Stimulated activated CD4-positive, alpha-beta T cell treated with anti-CD3 and anti-CD28 coated beads, TNF-alpha, amount 100 ng/mL, for 48 hours (primary cell): Measurements from ENCODE around the gene FAM161A.
"Not testable (repeated sequence)": the region's sequence is repeated elsewhere in the genome, so short reads cannot be mapped to it uniquely, and the experiment has no call there.

Experiments
- DNase-seq, 3 donors: peaks; one replicate each; pipeline ENCODE4 v3.0.0-alpha.2; 2020; ENCODE audit warnings: low read depth in 3 of 3

Gene FAM161A, protein sequence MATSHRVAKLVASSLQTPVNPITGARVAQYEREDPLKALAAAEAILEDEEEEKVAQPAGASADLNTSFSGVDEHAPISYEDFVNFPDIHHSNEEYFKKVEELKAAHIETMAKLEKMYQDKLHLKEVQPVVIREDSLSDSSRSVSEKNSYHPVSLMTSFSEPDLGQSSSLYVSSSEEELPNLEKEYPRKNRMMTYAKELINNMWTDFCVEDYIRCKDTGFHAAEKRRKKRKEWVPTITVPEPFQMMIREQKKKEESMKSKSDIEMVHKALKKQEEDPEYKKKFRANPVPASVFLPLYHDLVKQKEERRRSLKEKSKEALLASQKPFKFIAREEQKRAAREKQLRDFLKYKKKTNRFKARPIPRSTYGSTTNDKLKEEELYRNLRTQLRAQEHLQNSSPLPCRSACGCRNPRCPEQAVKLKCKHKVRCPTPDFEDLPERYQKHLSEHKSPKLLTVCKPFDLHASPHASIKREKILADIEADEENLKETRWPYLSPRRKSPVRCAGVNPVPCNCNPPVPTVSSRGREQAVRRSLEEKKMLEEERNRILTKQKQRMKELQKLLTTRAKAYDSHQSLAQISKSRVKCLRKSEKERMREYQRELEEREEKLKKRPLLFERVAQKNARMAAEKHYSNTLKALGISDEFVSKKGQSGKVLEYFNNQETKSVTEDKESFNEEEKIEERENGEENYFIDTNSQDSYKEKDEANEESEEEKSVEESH

GRCh38 chr2:61853847-61854563 is at the start of gene FAM161A:
FAM161A (minus strand) TSS chr2:61854060; CDS start chr2:61854041, 19 bp downstream.
- peak; percentile 51 to 85 (median 59) for DNase-seq

- DNase-seq = no peak
Observed at GRCh38 chr2:61900281-61900680, 46.4 kb upstream of the FAM161A start.

DNA sequence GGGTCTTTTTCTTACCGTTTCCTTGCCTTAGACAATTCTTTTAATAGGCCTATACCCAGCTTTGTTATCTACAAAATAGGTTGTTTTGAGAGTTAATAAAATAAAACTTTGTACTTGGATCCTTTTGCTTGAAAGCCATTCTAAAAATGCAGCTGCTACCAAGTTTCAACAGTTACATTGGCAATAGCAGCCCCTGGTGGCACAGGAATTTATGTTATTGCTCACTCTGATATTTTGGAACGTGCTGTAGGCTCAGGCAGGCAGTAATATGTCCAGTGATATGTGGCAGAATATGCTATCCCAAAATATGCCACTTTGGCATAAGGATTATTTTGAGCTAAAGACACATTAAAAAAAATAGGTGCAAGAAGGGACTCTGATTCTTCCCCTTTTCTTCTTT is 45.0 kb upstream of the FAM161A start:
- no peak for DNase-seq

- DNase-seq = peak; percentile 75 to 82 (median 81)
Observed at GRCh38 chr2:61888267-61889055, 34.6 kb upstream of the FAM161A start, which contains the start of gene CCT4. CCT4 (minus strand) TSS chr2:61888656; CDS start chr2:61888507, 149 bp downstream.

GRCh38 chr2:61887717-61888266 is 33.9 kb upstream of the FAM161A start:
- no peak for DNase-seq

DNA sequence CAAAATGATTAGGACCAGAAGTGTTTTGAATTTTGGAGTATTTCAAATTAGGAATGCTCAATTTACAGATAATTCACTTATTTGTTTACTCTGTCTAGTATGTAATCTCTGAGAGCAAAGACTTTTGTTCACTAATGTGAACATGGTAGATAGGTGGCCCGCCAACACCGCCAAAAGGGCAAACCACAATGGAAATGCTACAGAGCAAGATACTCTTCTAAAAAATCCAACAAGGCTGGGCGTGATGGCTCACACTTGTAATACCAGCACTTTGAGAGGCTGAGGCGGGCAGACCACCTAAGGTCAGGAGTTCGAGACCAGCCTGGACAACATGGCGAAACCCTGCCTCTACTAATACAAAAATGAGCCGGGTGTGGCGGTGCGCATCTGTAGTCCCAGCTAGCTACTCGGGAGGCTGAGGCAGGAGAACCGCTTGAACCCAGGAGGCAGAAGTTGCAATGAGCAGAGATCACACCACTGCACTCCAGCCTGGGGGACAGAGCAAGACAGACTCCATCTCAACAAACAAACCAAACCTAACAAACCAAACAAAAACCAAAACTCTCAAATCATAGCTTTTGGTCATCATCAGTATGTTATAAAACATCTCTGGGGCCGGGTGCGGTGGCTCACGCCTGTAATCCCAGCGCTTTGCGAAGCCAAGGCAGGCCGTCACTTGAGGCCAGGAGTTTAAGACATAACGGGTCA is 32.2 kb upstream of the FAM161A start:
- DNase-seq = no peak

- DNase-seq = no peak
Observed at GRCh38 chr2:61882850-61883249, 29.0 kb upstream of the FAM161A start.

- not testable (repeated sequence) for DNase-seq
Observed at GRCh38 chr2:61879351-61879750, 25.5 kb upstream of the FAM161A start.

DNA sequence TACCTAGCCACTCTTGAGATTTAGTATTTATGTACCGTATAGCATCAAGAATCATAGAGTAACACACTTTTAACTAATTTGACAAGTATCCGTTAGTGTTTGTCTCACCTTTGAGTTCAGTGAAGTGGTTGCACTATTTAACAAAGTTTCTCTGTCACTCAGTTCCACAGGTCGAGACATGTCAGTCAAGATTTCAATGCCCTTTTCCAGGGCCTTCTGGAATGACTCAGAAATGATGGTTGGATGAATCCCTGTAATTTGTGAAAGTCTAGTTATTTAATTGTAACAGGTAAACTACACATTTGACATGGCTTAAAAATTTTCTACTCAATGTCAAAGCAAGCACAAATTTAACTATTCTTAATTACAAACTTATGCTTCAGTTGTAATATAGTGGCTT is 24.9 kb upstream of the FAM161A start:
- no peak for DNase-seq

- no peak for DNase-seq
Observed at GRCh38 chr2:61877571-61878245, 23.8 kb upstream of the FAM161A start.

DNA sequence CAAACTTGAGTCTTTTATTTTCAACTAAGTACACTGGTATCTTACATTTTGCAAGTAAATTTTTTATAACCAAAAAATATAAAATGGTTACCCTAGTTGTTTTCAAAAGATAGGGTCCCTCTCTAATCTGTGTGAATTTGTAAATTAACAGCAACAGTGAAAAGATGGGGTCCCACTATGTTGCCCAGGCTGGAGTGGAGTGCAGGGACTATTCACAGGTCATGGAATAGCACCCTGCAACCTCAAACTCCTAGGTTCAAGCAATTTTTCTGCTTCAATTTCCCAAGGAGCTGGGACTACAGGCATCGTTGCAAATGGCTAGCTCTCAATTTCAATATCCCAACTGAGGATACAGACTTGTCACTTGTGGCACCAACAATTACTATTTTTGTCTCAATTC is 22.5 kb upstream of the FAM161A start:
- DNase-seq = no peak

GRCh38 chr2:61866482-61867089 is 12.7 kb upstream of the FAM161A start:
- not testable (repeated sequence) for DNase-seq

DNA sequence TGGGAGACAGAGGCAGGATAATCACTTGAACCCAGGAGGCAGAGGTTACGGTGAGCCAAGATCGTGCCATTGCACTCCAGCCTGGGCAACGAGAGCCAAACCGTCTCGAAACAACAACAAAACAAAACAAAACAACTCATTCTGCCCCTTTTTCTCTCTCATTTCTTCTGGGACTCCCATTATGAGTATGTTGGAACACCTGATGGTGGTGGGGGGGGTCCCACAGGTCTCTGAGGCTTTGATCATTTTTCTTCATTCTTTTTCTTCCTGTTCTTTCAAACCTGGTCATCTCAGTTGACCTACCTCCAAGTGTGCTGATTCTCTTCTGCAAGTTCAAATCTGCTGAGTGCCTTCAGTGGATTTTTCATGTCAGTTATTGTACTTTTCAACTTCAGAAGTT is 8.2 kb upstream of the FAM161A start:
- DNase-seq = no peak

GRCh38 chr2:61857224-61857623 is 3.4 kb upstream of the FAM161A start:
- DNase-seq = no peak

DNA sequence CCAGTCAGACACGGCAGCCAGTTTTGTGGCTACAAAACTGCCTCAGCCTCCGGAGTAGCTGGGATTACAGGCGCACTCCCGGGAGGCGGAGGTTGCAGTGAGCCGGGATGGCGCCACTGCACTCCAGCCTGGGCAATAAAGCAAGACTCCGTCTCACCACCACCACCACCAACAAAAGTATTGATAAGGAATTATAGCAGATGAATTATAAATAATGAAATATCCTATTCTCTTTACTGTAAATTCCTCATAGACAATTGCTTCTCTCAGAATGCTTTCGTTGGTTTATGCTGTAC is 1.4 kb upstream of the FAM161A start:
- DNase-seq = no peak

GRCh38 chr2:61854564-61855317 is 881 bp upstream of the FAM161A start:
- DNase-seq = peak; percentile 12 to 86 (median 75)

- DNase-seq = peak in 1 of 3 donors; percentile 35
Observed at GRCh38 chr2:61853086-61853846, 594 bp downstream of the FAM161A start.

DNA sequence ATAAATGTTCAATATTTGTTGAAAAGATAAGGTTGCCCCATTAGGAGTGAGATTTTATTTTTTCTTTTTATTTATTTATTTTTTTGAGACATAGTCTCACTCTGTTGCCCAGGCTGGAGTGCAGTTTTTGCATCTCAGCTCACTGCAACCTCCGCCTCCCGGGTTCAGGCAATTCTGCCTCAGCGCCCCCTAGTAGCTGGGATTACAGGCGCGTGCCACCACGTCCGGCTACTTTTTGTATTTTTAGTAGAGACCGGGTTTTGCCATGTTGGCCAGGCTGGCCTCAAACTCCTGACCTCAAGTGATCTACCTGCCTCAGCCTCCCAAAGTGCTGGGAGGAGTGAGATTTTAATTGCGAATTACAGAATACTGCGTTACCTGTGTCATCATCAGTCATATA is 2.6 kb downstream of the FAM161A start:
- DNase-seq = not testable (repeated sequence)
